ENCODE measurements around the gene NKX2-8. TPM values are rescaled to one million over a fixed set of nuclear protein-coding genes. Genes with fewer than 3 reads are reported as not detected.
A peak's percentile ranks its signal among the peaks of the same experiment; 100 is the strongest.
"Not testable (repeated sequence)": the region's sequence is repeated elsewhere in the genome, so short reads cannot be mapped to it uniquely, and the experiment has no call there.

The NKX2-8 gene
- total RNA-seq, 1 donor from 2014 or later: not detected

- no peak overlapping the region for H3K4me3 ChIP-seq
- no peak overlapping the region for H3K27ac ChIP-seq
- intact Hi-C loops (cut with DNase I): loop anchor here (2.0 kb wide), 1 partner anchor 387 kb away; no protein-coding TSS in a partner anchor
- TF ChIP-seq, protein P1, sequence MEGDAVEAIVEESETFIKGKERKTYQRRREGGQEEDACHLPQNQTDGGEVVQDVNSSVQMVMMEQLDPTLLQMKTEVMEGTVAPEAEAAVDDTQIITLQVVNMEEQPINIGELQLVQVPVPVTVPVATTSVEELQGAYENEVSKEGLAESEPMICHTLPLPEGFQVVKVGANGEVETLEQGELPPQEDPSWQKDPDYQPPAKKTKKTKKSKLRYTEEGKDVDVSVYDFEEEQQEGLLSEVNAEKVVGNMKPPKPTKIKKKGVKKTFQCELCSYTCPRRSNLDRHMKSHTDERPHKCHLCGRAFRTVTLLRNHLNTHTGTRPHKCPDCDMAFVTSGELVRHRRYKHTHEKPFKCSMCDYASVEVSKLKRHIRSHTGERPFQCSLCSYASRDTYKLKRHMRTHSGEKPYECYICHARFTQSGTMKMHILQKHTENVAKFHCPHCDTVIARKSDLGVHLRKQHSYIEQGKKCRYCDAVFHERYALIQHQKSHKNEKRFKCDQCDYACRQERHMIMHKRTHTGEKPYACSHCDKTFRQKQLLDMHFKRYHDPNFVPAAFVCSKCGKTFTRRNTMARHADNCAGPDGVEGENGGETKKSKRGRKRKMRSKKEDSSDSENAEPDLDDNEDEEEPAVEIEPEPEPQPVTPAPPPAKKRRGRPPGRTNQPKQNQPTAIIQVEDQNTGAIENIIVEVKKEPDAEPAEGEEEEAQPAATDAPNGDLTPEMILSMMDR (IDR thresholded peaks at IDR 0.05): no peak
- no peak for DNase-seq (ENCODE audit: low spot score in 2 of 2)
- H3K27me3 ChIP-seq: no peaks in the 10 kb centered on the region
- H3K9me3 ChIP-seq: no peaks in the 10 kb centered on the region
- no peaks in the 10 kb centered on the region for H3K4me1 ChIP-seq
- H3K36me3 ChIP-seq: no peaks in the 10 kb centered on the region
Measured at GRCh38 chr14:36555998-36556743, 26.2 kb downstream of the NKX2-8 start.

DNA sequence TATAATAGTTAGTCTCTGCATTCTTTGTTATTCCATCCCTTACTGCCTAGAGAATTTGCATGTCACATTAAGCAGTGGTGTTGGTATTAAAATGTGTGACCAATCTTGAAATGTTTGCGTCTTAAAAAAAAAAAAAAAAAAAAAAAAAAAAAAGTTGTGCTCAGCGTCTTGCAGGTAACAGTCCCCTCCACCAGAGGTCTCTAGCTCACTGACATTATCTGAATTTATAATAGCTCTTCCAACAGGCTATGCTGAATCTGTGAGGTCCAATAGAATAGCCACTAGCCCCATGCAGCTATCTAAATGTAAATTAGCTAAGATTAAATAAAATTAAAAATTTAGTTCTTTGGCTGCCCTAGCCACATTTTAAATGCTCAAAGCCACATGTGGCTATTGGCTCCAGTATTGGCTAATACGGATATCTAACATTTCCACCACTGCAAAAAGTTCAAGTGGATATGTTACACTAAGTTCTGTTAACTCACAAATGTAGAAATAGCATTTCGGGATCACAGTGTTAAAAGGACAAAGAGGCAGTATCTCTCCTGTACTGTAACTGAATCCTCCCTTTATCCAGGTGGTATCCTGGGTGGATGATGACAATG, 28.7 kb downstream of the NKX2-8 start:
- no peak overlapping the region for H3K4me3 ChIP-seq
- H3K4me1 ChIP-seq: no peaks in the 10 kb centered on the region
- no peaks in the 10 kb centered on the region for H3K27me3 ChIP-seq
- H3K36me3 ChIP-seq: no peaks in the 10 kb centered on the region
- TF ChIP-seq, protein P1 (IDR thresholded peaks at IDR 0.05): peak in 2 of 3 experiments; percentile 47 to 62
- intact Hi-C loops (cut with DNase I): loop anchor here (1.0 to 2.0 kb wide), 3 partner anchors 52 to 599 kb away; no protein-coding TSS in a partner anchor
- no peak overlapping the region for H3K27ac ChIP-seq
- no peak for DNase-seq (ENCODE audit: low spot score in 2 of 2)
- no peaks in the 10 kb centered on the region for H3K9me3 ChIP-seq

DNA sequence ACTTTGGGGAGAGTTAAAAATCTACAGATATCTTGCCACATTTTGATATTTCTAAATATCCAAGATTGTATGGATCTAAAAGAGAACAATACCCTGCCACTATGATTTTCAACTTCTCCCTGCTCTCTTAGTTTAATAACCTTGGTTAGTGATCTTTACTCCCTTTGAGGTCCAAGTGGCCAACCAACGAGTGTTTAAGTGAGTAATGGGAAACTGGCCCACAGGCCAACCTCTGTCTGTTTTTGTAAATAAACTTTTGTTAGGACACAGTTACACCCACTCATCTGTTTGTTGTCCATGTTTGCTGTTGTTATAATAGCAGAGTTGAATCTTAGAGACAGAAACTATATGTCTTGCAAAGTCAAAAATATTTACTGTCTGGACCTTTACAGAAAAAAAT, 31.5 kb downstream of the NKX2-8 start:
- H3K4me3 ChIP-seq: no peak overlapping the region
- no peaks in the 10 kb centered on the region for H3K4me1 ChIP-seq
- H3K27ac ChIP-seq: no peak overlapping the region
- TF ChIP-seq, protein P1 (IDR thresholded peaks at IDR 0.05): no peak
- no peaks in the 10 kb centered on the region for H3K36me3 ChIP-seq
- no peaks in the 10 kb centered on the region for H3K9me3 ChIP-seq
- intact Hi-C loops (cut with DNase I): no loop called here
- no peaks in the 10 kb centered on the region for H3K27me3 ChIP-seq
- no peak for DNase-seq (ENCODE audit: low spot score in 2 of 2)

DNA sequence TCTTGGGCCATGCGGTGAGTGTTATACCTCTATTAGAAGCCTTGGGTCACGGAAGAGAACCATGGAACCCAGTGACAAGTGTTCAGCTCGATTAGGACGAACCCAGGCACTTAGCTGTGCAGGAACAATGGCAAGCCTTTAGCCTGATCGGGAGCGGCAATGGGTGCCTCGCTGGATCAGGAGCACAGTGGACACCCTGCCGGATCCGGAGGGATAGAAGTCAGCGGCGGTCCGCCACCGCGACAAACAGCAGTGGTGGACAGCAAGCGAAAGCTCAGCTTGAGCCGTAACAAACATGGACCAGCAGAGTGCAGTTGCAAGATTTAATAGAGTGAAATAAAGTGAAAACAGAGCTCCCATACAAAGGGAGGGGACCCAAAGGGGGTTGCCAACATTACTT, 38.1 kb downstream of the NKX2-8 start:
- H3K4me3 ChIP-seq; intact Hi-C loops (cut with DNase I); DNase-seq (ENCODE audit: low spot score in 2 of 2); H3K36me3 ChIP-seq; H3K4me1 ChIP-seq; H3K27ac ChIP-seq; H3K9me3 ChIP-seq; H3K27me3 ChIP-seq: not testable (repeated sequence)

GRCh38 chr14:36538051-36538450, 44.4 kb downstream of the NKX2-8 start:
- H3K36me3 ChIP-seq: no peaks in the 10 kb centered on the region
- no peaks in the 10 kb centered on the region for H3K9me3 ChIP-seq
- H3K27me3 ChIP-seq: no peaks in the 10 kb centered on the region
- H3K4me1 ChIP-seq: no peaks in the 10 kb centered on the region
- no peak for DNase-seq (ENCODE audit: low spot score in 2 of 2)
- intact Hi-C loops (cut with DNase I): no loop called here
- H3K27ac ChIP-seq: no peak overlapping the region
- no peak overlapping the region for H3K4me3 ChIP-seq
- TF ChIP-seq, protein P1 (IDR thresholded peaks at IDR 0.05): no peak

Other genes with a start within 250 kb of the NKX2-8 start
- not detected for gene NKX2-1, start 62.4 kb downstream of the NKX2-8 start, total RNA-seq
- gene PAX9, start 79.2 kb upstream of the NKX2-8 start, total RNA-seq: not detected